GM21737 (cell line): ENCODE results near the gene DOCK3.
"Not testable (repeated sequence)": the region's sequence is repeated elsewhere in the genome, so short reads cannot be mapped to it uniquely, and the experiment has no call there.

Experiments
- ATAC-seq: cut with Tn5 transposase; IDR thresholded peaks from one replicate; pipeline ENCODE4 v1.9.1; 2021; ENCODE audit warnings: mild to moderate bottlenecking, moderate library complexity; ENCODE audit not compliant: unreplicated experiment

The DOCK3 gene

GRCh38 chr3:50649451-50649931, 25.2 kb upstream of the DOCK3 start:
- ATAC-seq, result no peak

DNA sequence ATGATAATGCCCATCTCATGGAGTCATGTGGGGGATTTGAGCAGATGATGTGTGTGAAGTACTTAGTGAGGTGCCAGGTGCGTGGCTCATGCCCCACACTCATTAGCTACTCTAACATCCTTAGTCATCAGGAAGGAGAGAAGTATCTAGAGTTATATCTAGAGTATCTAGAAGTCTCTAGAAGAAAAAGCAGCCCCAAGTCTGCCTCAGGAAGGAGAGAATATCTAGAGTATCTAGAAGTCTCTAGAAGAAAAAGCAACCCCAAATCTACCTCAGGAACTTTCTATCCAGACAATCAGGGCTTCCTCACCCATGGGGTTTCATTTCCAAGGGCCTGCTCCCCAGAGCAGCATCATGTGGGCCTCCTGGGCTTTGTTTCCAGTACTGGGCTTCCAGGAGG, 24.7 kb upstream of the DOCK3 start:
- ATAC-seq, result no peak

GRCh38 chr3:50651445-50651844, 23.3 kb upstream of the DOCK3 start:
- no peak for ATAC-seq

GRCh38 chr3:50651920-50652529, 22.7 kb upstream of the DOCK3 start:
- ATAC-seq, result no peak

- ATAC-seq, result no peak
These were observed 22.0 kb upstream of the DOCK3 start for GRCh38 chr3:50652709-50653108.

DNA sequence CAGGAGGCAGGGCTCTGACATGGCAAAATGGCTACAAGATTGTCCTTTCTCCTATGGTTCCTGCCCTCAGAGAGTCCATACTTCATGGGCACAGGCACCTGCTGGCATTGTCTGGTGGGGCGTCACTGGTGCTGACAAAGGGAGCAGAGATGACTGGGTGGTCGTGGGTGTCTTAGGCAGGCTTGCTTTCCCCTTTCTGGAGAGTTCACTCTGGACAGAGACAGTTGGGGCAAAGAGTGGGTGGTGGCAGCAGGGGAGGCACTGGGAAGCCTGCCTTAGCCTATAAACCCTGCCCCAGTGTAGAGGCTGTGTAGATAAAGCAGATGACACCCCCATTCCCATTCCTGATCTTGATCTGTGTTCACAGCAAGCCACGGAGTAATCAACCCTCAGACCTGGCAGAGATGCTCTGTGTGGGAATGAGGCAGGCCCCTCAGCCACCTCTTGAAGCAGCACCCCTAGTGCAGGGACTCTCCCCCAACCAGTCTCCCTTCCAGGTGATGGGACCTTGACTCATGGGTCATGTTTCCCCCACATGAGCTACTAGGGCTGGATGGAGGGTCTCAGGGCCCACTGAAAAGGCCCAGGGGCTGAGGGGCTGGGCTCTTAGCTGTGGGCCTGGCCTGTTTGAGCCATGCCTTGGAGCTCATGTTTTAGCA, 20.7 kb upstream of the DOCK3 start:
- ATAC-seq, result no peak

DNA sequence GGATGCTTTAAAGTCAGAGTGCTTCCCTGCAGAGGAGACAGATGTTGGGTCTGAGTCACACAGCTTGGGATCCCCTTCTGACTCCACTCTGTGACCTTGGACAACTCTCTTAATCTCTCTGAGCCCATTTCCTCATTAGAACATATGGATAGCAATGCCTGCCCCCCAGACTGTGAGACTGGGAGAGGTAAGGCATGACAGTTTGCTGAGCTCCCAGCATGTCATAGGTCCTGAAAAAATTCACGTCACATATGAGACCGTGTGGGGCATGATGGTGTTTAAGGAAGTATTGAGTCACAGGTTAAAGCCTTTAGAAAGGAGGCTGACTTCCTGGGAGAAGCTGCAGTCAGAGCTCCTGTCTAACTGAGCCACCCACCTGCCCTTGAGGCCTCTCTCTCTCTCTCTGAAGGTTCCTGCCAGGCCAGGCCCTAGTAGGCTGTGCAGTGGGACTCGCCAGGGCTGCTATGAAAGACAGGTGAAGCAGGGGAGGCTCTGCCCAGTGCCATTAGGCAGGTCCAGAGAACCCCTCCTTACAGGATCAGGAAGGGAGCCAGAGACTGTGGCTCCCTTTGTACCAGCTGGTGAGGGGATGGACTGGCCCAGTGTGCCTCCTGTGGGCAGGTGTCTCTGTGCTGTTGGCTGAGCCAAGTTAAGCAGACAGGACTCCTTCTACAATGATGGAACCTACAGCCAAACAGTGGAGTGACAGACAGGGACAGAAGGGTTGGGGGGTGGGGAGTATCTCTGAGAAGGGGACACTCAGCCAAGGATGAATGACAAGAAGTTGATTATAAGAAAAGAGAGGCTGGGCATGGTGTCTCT, 19.5 kb upstream of the DOCK3 start:
- ATAC-seq, result no peak

DNA sequence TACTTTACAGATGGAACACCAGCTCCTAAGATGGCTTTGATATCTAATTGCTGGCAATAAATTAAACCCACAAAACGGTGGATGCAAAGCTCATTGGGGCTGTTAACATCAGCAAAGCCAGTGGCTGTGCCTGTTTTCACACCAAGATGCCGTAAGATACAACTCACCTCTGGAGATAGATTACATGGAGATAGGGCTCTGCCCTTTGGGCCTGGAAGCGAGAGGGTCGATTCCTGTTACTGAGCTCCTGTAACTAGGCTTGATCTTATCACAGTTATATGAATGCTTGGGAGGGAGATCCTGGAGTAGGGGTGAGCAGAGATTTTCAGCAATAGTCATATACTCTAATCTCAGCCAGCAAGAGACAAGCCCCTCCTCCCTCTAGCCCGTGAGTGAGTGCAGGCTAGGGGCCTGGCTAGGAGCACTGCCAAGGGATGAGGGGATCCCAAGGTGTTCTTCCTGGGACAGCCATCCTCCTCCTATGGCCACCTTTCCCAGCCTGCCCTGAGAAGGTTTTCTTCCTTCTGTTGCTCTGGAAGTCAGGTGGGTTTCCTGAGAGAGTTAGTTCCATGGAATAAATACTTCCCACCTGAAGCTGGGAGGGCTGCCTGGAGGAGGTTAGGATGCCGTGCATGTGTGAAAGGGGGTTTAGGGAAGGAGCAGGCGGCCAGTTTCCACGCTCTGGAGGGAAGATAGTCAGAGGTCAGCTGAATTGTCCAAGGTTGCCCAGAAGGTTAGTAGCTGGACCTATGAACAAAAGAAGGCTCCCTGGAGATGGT, 18.1 kb upstream of the DOCK3 start:
- no peak for ATAC-seq

DNA sequence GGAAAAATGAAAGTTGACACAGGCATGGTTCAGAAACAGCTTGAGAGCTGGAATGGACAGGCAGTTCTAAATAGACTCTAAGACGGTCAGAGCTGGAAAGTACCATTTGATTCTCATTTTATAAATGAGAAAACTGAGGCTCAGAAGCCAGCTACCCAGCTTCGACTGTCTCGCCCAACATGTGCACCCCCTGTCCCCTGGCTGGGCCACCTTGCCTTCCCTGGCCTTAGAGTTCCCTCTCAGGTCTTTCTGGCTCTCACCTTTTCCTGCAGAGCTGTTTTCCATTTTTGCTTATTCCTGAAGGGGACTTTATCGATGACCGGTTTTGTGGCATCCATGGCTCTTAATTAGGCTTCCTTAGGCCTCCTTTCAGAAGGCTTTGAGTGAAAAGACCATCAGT, 17.3 kb upstream of the DOCK3 start:
- no peak for ATAC-seq

DNA sequence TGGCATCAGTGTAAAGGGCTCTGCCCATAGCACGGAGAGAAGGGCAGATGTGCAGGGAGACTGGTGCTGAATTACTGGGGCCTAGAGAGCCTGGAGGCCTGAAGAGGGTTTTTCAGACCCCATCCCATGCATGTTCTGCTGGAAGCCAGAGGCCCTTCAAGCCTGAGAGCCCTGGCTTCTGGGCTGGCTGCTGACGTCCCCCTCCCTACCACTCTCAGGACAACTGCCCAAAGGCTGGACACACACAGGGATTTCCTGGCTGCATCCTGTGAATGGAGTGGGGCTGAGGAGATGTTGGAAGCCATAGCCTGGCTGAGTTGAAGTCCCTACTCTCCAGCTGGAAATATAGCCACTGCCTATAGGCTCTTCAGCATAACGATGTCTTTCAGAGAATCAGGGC, 16.9 kb upstream of the DOCK3 start:
- ATAC-seq, result no peak

- no peak for ATAC-seq
These were observed 16.3 kb upstream of the DOCK3 start for GRCh38 chr3:50658416-50658815.

- no peak for ATAC-seq
These were observed 15.9 kb upstream of the DOCK3 start for GRCh38 chr3:50658831-50659230.

- ATAC-seq, result no peak
These were observed 14.3 kb upstream of the DOCK3 start for GRCh38 chr3:50660386-50660785.

DNA sequence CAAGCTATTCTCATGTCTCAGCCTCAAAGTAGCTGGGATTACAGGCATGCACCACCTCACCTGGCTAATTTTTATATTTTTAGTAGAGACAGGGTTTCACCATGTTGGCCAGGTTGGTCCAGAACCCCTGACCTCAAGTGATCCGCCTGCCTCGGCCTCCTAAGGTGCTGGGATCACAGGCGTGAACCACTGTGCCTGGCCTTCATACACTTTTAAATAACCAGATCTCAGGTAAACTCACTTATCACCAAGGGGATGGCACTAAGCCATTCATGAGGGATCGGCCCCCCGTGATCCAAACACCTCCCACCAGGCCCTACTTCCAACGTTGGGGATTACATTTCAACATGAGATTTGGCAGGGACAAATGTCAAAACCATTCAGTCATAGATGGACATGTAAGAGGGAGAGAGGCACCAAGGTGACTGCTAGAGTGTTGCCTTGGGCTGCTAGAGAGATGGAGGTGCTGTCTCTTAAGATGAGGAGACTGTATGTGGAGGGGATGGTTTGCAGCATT, 13.3 kb upstream of the DOCK3 start:
- ATAC-seq, result no peak

GRCh38 chr3:50662408-50662807, 12.3 kb upstream of the DOCK3 start:
- no peak for ATAC-seq

DNA sequence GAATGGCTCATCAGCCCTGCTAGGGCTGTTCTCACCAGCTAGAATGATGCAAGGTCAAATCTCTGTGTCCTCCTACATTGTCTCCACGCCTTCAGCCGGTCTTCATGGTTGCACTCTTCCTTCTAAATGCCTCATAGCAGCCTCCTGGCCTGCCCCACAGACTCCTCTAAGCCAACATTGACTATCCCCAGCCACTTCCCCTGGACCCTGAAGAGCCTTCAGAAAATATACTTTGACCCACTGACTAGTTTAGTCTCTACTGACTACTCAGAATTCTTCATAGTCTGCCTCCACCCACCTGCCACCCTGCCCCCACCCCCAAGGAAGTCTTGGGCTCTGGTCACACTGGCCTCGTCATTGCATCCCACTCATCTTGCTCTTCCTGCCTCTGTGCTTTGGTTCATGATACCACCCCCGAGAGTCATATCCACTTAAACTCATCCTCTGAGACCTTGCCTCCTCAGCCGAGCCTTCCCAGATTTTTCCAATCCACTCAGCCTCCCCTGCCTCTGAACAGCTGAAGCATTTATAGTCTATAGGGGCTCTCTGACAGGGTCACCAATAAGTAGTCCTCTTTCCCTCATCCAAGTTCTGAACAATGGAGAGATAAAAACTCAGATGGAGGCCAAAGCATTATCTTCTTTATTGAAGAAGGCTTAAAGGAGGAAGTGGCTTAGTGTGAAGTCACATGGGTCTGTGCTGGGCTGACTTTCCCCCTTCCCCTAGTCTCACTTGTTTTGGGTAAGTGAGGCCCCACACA, 9.5 kb upstream of the DOCK3 start:
- no peak for ATAC-seq

- ATAC-seq, result not testable (repeated sequence)
These were observed 8.9 kb upstream of the DOCK3 start for GRCh38 chr3:50665841-50666115.

GRCh38 chr3:50666837-50667236, 7.9 kb upstream of the DOCK3 start:
- ATAC-seq, result no peak

DNA sequence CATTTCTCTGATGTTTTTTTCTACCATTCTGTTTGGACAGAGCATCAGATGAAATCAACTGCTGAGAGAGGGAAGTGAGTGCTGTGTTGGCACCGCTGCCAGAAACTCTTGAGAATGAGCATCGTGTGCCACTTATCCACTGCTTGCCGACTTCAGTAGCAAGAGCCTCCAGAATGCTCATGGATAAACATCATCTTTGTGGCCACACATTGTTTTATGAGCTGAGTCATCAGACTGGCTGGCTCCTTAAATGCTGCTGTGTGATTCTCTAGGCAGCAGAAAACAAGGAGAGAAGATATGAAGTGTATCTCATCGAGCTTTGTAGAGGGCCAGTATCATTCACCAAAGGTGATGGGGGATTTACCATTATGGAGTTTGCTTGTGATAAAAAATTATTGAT, 3.4 kb upstream of the DOCK3 start:
- ATAC-seq, result no peak

GRCh38 chr3:50672656-50673055, 2.1 kb upstream of the DOCK3 start:
- no peak for ATAC-seq

- ATAC-seq, result no peak
These were observed 796 bp upstream of the DOCK3 start for GRCh38 chr3:50673931-50674330.
